H1 (cell line): Measurements from ENCODE around the gene PLCB1.

Experiments
- BRCA1 ChIP-seq: IDR thresholded peaks from 2 replicates; pipeline ENCODE4 v1.6.1; 2012; ENCODE audit warnings: low read depth, low read length, improper control_type of control experiment
- CTCF ChIP-seq, 3 experiments: IDR thresholded peaks; 1 replicate in 2 of 3; 2 replicates in 1 of 3; pipeline versions ENCODE4 v1.5.1 to v1.6.1; 2011; ENCODE audit warnings: low read length in 3 of 3, mild to moderate bottlenecking in 3 of 3, inconsistent platforms in 2 of 3, low read depth in 1 of 3, moderate library complexity in 1 of 3; ENCODE audit not compliant: insufficient read depth in 1 of 3; ENCODE audit errors: control extremely low read depth in 1 of 3
- EGR1 ChIP-seq: IDR thresholded peaks from 2 replicates; pipeline ENCODE4 v1.6.1; 2011; ENCODE audit warnings: low read depth, low read length, borderline replicate concordance
- JUND ChIP-seq: IDR thresholded peaks from 2 replicates; pipeline ENCODE4 v1.6.1; 2011; ENCODE audit warnings: mild to moderate bottlenecking, improper control_type of control experiment, low read length
- POLR2AphosphoS5 ChIP-seq: IDR thresholded peaks from 2 replicates; pipeline ENCODE4 v1.6.1; 2011; ENCODE audit warnings: low read depth, low read length
- TAF1 ChIP-seq: IDR thresholded peaks from 2 replicates; pipeline ENCODE4 v1.6.1; 2011; ENCODE audit warnings: mild to moderate bottlenecking, low read depth, low read length
- TEAD4 ChIP-seq: IDR thresholded peaks from 2 replicates; pipeline ENCODE4 v1.6.1; 2012; ENCODE audit warnings: low read depth, low read length, inconsistent platforms, mixed read lengths
- YY1 ChIP-seq: IDR thresholded peaks from 2 replicates; pipeline ENCODE4 v1.6.1; 2011; ENCODE audit warnings: low read depth, mild to moderate bottlenecking, low read length

- TF ChIP-seq TEAD4 (no peak), BRCA1 (no peak), CTCF (IDR thresholded peaks at IDR 0.05; ENCODE audit: control extremely low read depth in 1 of 3, insufficient read depth in 1 of 3, low read depth in 1 of 3, low read length in 3 of 3) (peak in 2 of 3 experiments; percentile 16 to 38; a peak in 2 of 4 replicates), POLR2AphosphoS5 (no peak), TAF1 (no peak), JUND (no peak), YY1 (no peak), EGR1 (no peak)
Observed at GRCh38 chr20:8389381-8390036, 257.4 kb downstream of the PLCB1 start.
